Liver (tissue), 9 donors: ENCODE measurements around the gene FMN2. TPM values are rescaled to one million over a fixed set of nuclear protein-coding genes. Genes with fewer than 3 reads are reported as not detected.

ENCODE experiments used
- DNase-seq: peaks from one replicate; pipeline ENCODE4 v3.0.0-alpha.2; 2017; ENCODE audit warnings: low spot score
- H3K27ac ChIP-seq, 2 donors: one replicate each; pipeline ENCODE4 v1.7.0; 2013; ENCODE audit warnings: inconsistent platforms in 2 of 2, low read length in 2 of 2, control low read depth in 1 of 2, low read depth in 1 of 2, mild to moderate bottlenecking in 1 of 2
- H3K27me3 ChIP-seq, 4 donors: one replicate each; pipeline versions ENCODE4 v1.6.1 to v1.7.0; 2013; ENCODE audit warnings: low read length in 3 of 4, inconsistent platforms in 1 of 4, mild to moderate bottlenecking in 1 of 4, moderate library complexity in 1 of 4; ENCODE audit not compliant: control insufficient read depth in 4 of 4, insufficient read depth in 4 of 4
- H3K36me3 ChIP-seq, 4 donors: one replicate each; pipeline versions ENCODE4 v1.6.1 to v1.7.0; 2013; ENCODE audit warnings: low read length in 3 of 4, mild to moderate bottlenecking in 3 of 4, low read depth in 1 of 4, moderate library complexity in 1 of 4; ENCODE audit not compliant: control insufficient read depth in 4 of 4, insufficient read depth in 3 of 4
- H3K4me1 ChIP-seq, 4 donors: one replicate each; pipeline versions ENCODE4 v1.6.1 to v1.7.0; 2013; ENCODE audit warnings: low read length in 3 of 4, mild to moderate bottlenecking in 3 of 4, moderate library complexity in 1 of 4; ENCODE audit not compliant: control insufficient read depth in 4 of 4, insufficient read depth in 4 of 4
- H3K4me3 ChIP-seq, 3 donors: one replicate each; pipeline versions ENCODE4 v1.6.1 to v1.7.0; 2013; ENCODE audit warnings: low read length in 3 of 3, control low read depth in 1 of 3, low read depth in 1 of 3, mild to moderate bottlenecking in 1 of 3
- H3K9ac ChIP-seq, 2 donors: one replicate each; pipeline ENCODE4 v1.7.0; 2013; ENCODE audit warnings: low read length in 2 of 2, mild to moderate bottlenecking in 2 of 2, moderate library complexity in 2 of 2, control low read depth in 1 of 2, low read depth in 1 of 2
- H3K9me3 ChIP-seq, 4 donors: one replicate each; pipeline versions ENCODE4 v1.6.1 to v1.7.0; 2013; ENCODE audit warnings: low read length in 3 of 4; ENCODE audit not compliant: control insufficient read depth in 4 of 4
- EGR1 ChIP-seq, 2 donors: IDR thresholded peaks; 2 replicates each; pipeline ENCODE4 v1.6.1; 2016 to 2018; ENCODE audit warnings: antibody characterized with exemption in 2 of 2, low read depth in 2 of 2
- FOXA1 ChIP-seq: IDR thresholded peaks from 2 replicates; pipeline ENCODE4 v1.6.1; 2016; ENCODE audit warnings: antibody characterized with exemption
- FOXA2 ChIP-seq: IDR thresholded peaks from 2 replicates; pipeline ENCODE4 v1.6.1; 2016; ENCODE audit warnings: antibody characterized with exemption
- GABPA ChIP-seq, 2 donors: IDR thresholded peaks in 1 of 2; conservative IDR thresholded peaks in 1 of 2; 2 replicates each; pipeline ENCODE4 v1.6.1; 2016; ENCODE audit warnings: antibody characterized with exemption in 2 of 2, mild to moderate bottlenecking in 1 of 2, moderate library complexity in 1 of 2
- HNF4A ChIP-seq, 2 donors: conservative IDR thresholded peaks; 2 replicates each; pipeline ENCODE4 v1.6.1; 2016; ENCODE audit warnings: antibody characterized with exemption in 2 of 2, mild to moderate bottlenecking in 2 of 2
- HNF4G ChIP-seq: IDR thresholded peaks from 2 replicates; pipeline ENCODE4 v1.6.1; 2016; ENCODE audit warnings: antibody characterized with exemption
- JUND ChIP-seq, 2 donors: IDR thresholded peaks; 2 replicates each; pipeline ENCODE4 v1.6.1; 2016; ENCODE audit warnings: antibody characterized with exemption in 2 of 2
- NR2F2 ChIP-seq: IDR thresholded peaks from 2 replicates; pipeline ENCODE4 v1.6.1; 2016; ENCODE audit warnings: antibody characterized with exemption
- RAD21 ChIP-seq, 2 donors: IDR thresholded peaks; 2 replicates each; pipeline ENCODE4 v1.6.1; 2016; ENCODE audit warnings: antibody characterized with exemption in 2 of 2, mild to moderate bottlenecking in 2 of 2
- RXRA ChIP-seq, 2 donors: IDR thresholded peaks; 2 replicates each; pipeline ENCODE4 v1.6.1; 2017 to 2018; ENCODE audit warnings: antibody characterized with exemption in 2 of 2, mild to moderate bottlenecking in 1 of 2
- SP1 ChIP-seq: IDR thresholded peaks from 2 replicates; pipeline ENCODE4 v1.6.1; 2018; ENCODE audit warnings: antibody characterized with exemption, mild to moderate bottlenecking
- TAF1 ChIP-seq: conservative IDR thresholded peaks from 2 replicates; pipeline ENCODE4 v1.6.1; 2016; ENCODE audit warnings: antibody characterized with exemption, mild to moderate bottlenecking
- YY1 ChIP-seq: IDR thresholded peaks from 2 replicates; pipeline ENCODE4 v1.6.1; 2016; ENCODE audit warnings: antibody characterized with exemption, mild to moderate bottlenecking
- WGBS: extraction: QIAGEN DNeasy Blood & Tissue Kit; methylation state at CpG from one replicate; pipeline ENCODE4 v1.1.7; 2013; 5-methylcytosine and 5-hydroxymethylcytosine counted together
- polyA plus RNA-seq, 2 donors: library from polyadenylated mRNA; stranded (reverse) in 1 of 2; unstranded in 1 of 2; fragments of 200-250 nt in 1 of 2; fragments of >200 nt in 1 of 2; fragmentation: Nextera tagmentation in 1 of 2; extraction: Ambion mirVana in 1 of 2; gene quantifications; one replicate each; pipeline versions ENCODE4 v1.2.1 to v1.2.3, GENCODE V29; 2013 to 2015
- total RNA-seq, 2 donors: library from RNA; depleted of rRNA; stranded (reverse); fragments of >200 nt; gene quantifications; one replicate each; pipeline ENCODE4 v1.2.3, GENCODE V29; 2014
- TF ChIP-seq, protein P1 (sequence below): IDR thresholded peaks from 2 replicates; pipeline ENCODE4 v1.6.1; 2016; ENCODE audit warnings: antibody characterized with exemption
- TF ChIP-seq, protein P2 (sequence below): fragments of 150-350 bp; IDR thresholded peaks from 2 replicates; pipeline ENCODE4 v1.5.1; 2017; ENCODE audit warnings: improper control_type of control experiment, low read depth, low read length; ENCODE audit not compliant: missing input control
- TF ChIP-seq, protein P3 (sequence below): IDR thresholded peaks from 2 replicates; pipeline ENCODE4 v1.6.1; 2016; ENCODE audit warnings: antibody characterized with exemption, mild to moderate bottlenecking
- TF ChIP-seq, protein P4 (sequence below): IDR thresholded peaks from 2 replicates; pipeline ENCODE4 v1.6.1; 2016; ENCODE audit warnings: antibody characterized with exemption
- TF ChIP-seq, protein P5 (sequence below): IDR thresholded peaks from 2 replicates; pipeline ENCODE4 v1.6.1; 2016; ENCODE audit warnings: antibody characterized with exemption
- donor health status: healthy.
- donor health status: healthy.
- donor health status: healthy.
- donor health status: healthy.
- donor health status: healthy.

FMN2 gene
- total and polyA plus RNA-seq, 4 donors = 0.17 TPM; not detected in 3

DNA sequence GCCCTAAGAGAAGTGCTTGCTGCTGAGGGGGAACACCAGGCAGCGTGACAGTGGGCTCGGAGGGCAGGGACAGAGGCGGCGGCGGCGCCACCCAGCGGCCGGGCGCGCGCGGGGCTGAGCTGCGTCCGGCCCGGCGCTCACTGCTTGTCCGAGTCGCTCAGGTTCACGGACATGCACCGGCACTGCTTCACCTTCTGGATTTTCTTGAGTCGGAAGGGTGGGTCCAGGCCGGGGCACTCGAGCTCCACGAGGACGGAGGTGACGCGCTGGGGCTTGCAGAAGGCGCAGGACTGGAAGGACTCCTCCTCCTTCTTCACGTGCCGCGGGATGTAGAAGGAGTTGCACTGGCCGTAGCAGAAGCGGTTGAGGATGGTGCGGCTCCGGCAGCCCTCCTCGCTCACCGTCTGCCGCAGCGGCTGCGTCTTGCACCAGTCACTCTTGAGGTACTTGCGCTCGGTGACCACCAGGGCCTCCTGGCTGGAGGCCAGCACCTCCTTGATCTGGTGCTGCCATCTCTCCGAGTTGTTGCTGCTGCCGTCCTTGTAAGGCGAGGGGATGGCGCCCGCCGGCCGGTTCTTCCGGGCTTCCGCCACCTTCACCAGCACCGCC is 401.3 kb downstream of the FMN2 start:
- DNase-seq = no peak
- Histone ChIP-seq H3K27ac (no peak overlapping the region), H3K4me3 (no peak overlapping the region), H3K27me3 (no peaks in the 10 kb centered on the region), H3K4me1 (no peaks in the 10 kb centered on the region), H3K9ac (no peak overlapping the region), H3K36me3 (peaks cover 0 to 9% (median 4%) of the 10 kb centered on the region in 4 donors), H3K9me3 (no peaks in the 10 kb centered on the region)
- 77% methylated on average over 52 of the region's 52 CpGs for WGBS
- TF ChIP-seq, protein P1, sequence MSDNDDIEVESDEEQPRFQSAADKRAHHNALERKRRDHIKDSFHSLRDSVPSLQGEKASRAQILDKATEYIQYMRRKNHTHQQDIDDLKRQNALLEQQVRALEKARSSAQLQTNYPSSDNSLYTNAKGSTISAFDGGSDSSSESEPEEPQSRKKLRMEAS = no peak
- TF ChIP-seq GABPA (IDR thresholded peaks at IDR 0.05 in 1 of 2, conservative IDR thresholded peaks at IDR 0.05 in 1 of 2) = no peak
- TF ChIP-seq, protein P2, sequence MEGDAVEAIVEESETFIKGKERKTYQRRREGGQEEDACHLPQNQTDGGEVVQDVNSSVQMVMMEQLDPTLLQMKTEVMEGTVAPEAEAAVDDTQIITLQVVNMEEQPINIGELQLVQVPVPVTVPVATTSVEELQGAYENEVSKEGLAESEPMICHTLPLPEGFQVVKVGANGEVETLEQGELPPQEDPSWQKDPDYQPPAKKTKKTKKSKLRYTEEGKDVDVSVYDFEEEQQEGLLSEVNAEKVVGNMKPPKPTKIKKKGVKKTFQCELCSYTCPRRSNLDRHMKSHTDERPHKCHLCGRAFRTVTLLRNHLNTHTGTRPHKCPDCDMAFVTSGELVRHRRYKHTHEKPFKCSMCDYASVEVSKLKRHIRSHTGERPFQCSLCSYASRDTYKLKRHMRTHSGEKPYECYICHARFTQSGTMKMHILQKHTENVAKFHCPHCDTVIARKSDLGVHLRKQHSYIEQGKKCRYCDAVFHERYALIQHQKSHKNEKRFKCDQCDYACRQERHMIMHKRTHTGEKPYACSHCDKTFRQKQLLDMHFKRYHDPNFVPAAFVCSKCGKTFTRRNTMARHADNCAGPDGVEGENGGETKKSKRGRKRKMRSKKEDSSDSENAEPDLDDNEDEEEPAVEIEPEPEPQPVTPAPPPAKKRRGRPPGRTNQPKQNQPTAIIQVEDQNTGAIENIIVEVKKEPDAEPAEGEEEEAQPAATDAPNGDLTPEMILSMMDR = no peak
- TF ChIP-seq HNF4A (conservative IDR thresholded peaks at IDR 0.05) = no peak
- TF ChIP-seq TAF1 = no peak
- TF ChIP-seq, protein P3, sequence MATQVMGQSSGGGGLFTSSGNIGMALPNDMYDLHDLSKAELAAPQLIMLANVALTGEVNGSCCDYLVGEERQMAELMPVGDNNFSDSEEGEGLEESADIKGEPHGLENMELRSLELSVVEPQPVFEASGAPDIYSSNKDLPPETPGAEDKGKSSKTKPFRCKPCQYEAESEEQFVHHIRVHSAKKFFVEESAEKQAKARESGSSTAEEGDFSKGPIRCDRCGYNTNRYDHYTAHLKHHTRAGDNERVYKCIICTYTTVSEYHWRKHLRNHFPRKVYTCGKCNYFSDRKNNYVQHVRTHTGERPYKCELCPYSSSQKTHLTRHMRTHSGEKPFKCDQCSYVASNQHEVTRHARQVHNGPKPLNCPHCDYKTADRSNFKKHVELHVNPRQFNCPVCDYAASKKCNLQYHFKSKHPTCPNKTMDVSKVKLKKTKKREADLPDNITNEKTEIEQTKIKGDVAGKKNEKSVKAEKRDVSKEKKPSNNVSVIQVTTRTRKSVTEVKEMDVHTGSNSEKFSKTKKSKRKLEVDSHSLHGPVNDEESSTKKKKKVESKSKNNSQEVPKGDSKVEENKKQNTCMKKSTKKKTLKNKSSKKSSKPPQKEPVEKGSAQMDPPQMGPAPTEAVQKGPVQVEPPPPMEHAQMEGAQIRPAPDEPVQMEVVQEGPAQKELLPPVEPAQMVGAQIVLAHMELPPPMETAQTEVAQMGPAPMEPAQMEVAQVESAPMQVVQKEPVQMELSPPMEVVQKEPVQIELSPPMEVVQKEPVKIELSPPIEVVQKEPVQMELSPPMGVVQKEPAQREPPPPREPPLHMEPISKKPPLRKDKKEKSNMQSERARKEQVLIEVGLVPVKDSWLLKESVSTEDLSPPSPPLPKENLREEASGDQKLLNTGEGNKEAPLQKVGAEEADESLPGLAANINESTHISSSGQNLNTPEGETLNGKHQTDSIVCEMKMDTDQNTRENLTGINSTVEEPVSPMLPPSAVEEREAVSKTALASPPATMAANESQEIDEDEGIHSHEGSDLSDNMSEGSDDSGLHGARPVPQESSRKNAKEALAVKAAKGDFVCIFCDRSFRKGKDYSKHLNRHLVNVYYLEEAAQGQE = no peak
- no peak for TF ChIP-seq YY1
- no peak for TF ChIP-seq RXRA (IDR thresholded peaks at IDR 0.05)
- no peak for TF ChIP-seq HNF4G
- TF ChIP-seq FOXA1 = no peak
- no peak for TF ChIP-seq RAD21 (IDR thresholded peaks at IDR 0.05)
- TF ChIP-seq, protein P4, sequence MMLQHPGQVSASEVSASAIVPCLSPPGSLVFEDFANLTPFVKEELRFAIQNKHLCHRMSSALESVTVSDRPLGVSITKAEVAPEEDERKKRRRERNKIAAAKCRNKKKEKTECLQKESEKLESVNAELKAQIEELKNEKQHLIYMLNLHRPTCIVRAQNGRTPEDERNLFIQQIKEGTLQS = no peak
- TF ChIP-seq NR2F2 = no peak
- TF ChIP-seq, protein P5, sequence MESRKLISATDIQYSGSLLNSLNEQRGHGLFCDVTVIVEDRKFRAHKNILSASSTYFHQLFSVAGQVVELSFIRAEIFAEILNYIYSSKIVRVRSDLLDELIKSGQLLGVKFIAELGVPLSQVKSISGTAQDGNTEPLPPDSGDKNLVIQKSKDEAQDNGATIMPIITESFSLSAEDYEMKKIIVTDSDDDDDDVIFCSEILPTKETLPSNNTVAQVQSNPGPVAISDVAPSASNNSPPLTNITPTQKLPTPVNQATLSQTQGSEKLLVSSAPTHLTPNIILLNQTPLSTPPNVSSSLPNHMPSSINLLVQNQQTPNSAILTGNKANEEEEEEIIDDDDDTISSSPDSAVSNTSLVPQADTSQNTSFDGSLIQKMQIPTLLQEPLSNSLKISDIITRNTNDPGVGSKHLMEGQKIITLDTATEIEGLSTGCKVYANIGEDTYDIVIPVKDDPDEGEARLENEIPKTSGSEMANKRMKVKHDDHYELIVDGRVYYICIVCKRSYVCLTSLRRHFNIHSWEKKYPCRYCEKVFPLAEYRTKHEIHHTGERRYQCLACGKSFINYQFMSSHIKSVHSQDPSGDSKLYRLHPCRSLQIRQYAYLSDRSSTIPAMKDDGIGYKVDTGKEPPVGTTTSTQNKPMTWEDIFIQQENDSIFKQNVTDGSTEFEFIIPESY = no peak
- TF ChIP-seq FOXA2 = no peak
- no peak for TF ChIP-seq SP1
- TF ChIP-seq EGR1 (IDR thresholded peaks at IDR 0.05; ENCODE audit: low read depth in 2 of 2) = no peak
- no peak for TF ChIP-seq JUND (IDR thresholded peaks at IDR 0.05)
